ENCODE measurements around the gene PADI6.

GRCh38 chr1:17371896-17372295, at the start of gene PADI6:
- TF ChIP-seq GATA2 (IDR thresholded peaks at IDR 0.05; ENCODE audit: low read depth, low read length) (no peak), GATA3 (IDR thresholded peaks at IDR 0.05; ENCODE audit: low read depth, low read length) (no peak)

Measured in SH-SY5Y (cell line).